ENCODE results near the gene TSPAN18. TPM values are rescaled to one million over a fixed set of nuclear protein-coding genes. Genes with fewer than 3 reads are reported as not detected.

The TSPAN18 gene
- total RNA-seq, 4 donors from 2014 or later: 0.95 to 4.5 (median 2.3) TPM

DNA sequence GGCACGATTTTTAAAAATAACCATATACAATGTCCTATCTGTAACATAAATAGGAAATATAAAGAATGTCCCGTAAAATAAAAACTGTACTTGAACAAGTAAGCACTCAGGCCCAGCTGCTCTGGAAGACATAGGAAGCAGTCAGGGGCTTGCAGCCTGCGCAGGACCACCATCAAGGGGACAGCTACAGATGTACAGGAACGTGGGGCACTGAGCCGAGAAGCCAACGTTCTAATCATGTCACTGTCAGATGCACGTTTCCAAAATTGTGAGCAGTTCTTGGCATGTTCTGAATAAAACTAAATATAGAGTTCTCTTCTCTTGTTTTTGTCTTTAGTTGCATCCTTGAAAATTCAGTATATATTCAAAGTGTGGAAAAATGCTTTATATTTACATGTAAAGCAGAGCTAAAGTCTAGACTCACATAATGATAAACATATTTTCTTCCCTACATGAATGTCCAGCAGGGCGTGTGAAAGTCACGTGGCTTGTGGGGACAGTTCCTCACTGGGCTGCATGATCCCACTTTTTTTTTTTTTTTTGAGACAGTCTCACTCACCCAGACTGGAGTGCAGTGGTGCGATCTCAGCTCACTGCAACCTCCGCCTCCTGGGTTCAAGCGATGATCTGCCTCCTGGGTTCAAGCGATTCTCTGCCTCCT lies 28.4 kb upstream of the TSPAN18 start:
- TF ChIP-seq, protein P1, sequence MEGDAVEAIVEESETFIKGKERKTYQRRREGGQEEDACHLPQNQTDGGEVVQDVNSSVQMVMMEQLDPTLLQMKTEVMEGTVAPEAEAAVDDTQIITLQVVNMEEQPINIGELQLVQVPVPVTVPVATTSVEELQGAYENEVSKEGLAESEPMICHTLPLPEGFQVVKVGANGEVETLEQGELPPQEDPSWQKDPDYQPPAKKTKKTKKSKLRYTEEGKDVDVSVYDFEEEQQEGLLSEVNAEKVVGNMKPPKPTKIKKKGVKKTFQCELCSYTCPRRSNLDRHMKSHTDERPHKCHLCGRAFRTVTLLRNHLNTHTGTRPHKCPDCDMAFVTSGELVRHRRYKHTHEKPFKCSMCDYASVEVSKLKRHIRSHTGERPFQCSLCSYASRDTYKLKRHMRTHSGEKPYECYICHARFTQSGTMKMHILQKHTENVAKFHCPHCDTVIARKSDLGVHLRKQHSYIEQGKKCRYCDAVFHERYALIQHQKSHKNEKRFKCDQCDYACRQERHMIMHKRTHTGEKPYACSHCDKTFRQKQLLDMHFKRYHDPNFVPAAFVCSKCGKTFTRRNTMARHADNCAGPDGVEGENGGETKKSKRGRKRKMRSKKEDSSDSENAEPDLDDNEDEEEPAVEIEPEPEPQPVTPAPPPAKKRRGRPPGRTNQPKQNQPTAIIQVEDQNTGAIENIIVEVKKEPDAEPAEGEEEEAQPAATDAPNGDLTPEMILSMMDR (IDR thresholded peaks at IDR 0.05): no peak
- TF ChIP-seq POLR2A (IDR thresholded peaks at IDR 0.05): no peak
- intact Hi-C loops (cut with DNase I; ENCODE audit: low total_unique reads): no loop called here
- no peak for DNase-seq (ENCODE audit: low spot score in 2 of 2)
- 72 to 74% methylated on average over 13 of the region's 13 CpGs for WGBS, 2 donors
- H3K4me3 ChIP-seq (ENCODE audit: low read depth, poor library complexity, severe bottlenecking): no peak overlapping the region

DNA sequence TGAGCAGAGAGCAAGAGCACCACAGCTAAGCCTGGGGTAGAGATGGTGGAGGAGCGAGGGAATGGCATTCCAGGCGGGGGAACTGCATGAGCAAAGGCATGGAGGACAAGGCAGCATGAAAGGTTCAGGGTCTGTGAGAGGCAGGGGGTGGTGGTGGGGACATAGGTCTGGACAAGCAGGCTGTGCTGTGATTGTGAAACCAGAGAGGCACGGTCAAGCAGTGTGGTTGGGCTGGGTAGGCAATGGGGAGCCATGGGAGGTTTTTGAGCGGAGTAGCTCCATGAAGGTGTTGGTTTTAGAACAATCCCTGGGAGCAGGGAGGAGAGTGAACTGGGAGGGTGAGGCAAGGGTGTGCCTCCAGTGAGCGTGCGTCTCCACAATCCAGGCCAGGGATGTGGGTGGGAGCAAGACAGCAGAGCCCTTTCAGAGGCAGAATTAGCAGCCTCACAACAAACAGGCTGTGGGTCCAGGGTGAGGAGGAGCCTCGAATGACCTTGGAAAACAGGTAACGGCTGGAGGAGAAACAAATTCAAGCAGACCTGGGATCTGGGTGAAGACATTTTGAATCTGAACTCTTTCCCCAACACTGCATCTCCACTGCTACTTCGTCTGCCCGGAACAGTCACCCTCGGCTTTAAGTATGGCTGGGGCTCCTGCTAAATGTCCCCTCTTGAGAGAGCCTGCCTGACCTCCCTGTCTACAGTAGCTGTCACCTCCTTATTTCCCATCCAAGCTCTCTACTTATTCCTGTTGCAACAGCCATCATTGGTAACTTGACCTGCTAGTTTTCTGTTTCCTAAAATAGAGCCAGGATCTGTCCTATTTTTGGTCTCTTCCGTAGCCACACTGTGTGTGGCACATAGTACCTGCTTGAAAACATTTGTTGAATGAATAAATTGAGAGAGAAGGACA lies 27.0 kb upstream of the TSPAN18 start:
- TF ChIP-seq POLR2A (IDR thresholded peaks at IDR 0.05): no peak
- TF ChIP-seq, protein P1 (IDR thresholded peaks at IDR 0.05): no peak
- 60 to 68% methylated on average over 12 of the region's 12 CpGs for WGBS, 2 donors
- DNase-seq (ENCODE audit: low spot score in 2 of 2): no peak
- no peak overlapping the region for H3K4me3 ChIP-seq (ENCODE audit: low read depth, poor library complexity, severe bottlenecking)
- intact Hi-C loops (cut with DNase I; ENCODE audit: low total_unique reads): no loop called here

GRCh38 chr11:44701276-44701675 lies 25.5 kb upstream of the TSPAN18 start:
- no peak for DNase-seq (ENCODE audit: low spot score in 2 of 2)
- TF ChIP-seq POLR2A (IDR thresholded peaks at IDR 0.05): no peak
- TF ChIP-seq, protein P1 (IDR thresholded peaks at IDR 0.05): no peak
- WGBS, 2 donors: 48 to 68% methylated on average over 2 of the region's 2 CpGs
- intact Hi-C loops (cut with DNase I; ENCODE audit: low total_unique reads): no loop called here
- no peak overlapping the region for H3K4me3 ChIP-seq (ENCODE audit: low read depth, poor library complexity, severe bottlenecking)

DNA sequence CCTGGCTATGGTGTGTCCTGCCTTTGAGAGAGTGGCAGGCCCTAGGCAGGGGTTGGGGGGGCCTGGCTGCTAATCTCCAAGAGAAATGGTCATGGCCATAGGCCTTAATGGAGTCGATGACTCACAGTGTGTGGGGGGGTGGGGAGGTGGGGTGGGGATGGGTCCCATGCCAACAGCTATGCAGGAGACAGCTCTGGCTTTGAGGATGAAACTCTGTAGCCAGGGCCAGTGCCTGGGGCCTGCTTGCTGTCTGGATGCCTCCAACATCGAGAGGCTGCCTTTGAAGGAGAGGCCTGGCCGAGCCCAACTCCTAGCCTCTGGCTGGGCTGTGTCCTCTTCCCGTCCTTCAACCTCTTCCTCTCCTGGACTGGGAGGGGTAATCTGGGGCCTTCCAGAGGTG lies 23.9 kb upstream of the TSPAN18 start:
- TF ChIP-seq, protein P1 (IDR thresholded peaks at IDR 0.05): no peak
- TF ChIP-seq POLR2A (IDR thresholded peaks at IDR 0.05): no peak
- DNase-seq (ENCODE audit: low spot score in 2 of 2): no peak
- no peak overlapping the region for H3K4me3 ChIP-seq (ENCODE audit: low read depth, poor library complexity, severe bottlenecking)
- intact Hi-C loops (cut with DNase I; ENCODE audit: low total_unique reads): no loop called here
- WGBS, 2 donors: 43 to 55% methylated on average over 4 of the region's 4 CpGs

DNA sequence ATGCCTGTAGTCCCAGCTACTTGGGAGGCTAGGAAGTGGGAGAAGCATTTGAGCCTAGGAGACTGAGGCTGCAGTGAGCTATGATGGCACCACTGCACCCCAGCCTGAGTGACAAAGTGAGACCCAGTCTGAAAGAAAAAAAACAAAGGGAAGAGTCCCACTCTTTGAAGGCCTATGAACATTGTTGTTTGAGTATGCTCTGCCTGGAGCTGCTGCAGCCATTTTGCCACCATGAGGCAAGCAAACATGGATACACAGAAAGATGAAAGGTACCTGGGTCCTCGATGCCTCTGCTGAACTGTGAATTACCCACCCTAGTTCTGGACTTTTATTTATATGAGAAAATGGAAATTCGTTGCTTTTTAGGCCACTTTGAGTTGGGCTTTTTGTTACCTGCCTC lies 19.7 kb upstream of the TSPAN18 start:
- WGBS, 2 donors: 85 to 88% methylated on average over 2 of the region's 2 CpGs
- TF ChIP-seq, protein P1 (IDR thresholded peaks at IDR 0.05): no peak
- no peak for TF ChIP-seq POLR2A (IDR thresholded peaks at IDR 0.05)
- no peak overlapping the region for H3K4me3 ChIP-seq (ENCODE audit: low read depth, poor library complexity, severe bottlenecking)
- intact Hi-C loops (cut with DNase I; ENCODE audit: low total_unique reads): no loop called here
- no peak for DNase-seq (ENCODE audit: low spot score in 2 of 2)
